Esophagus (tissue), 2 donors: ENCODE measurements around the gene ADCYAP1R1. TPM values are rescaled to one million over a fixed set of nuclear protein-coding genes. Genes with fewer than 3 reads are reported as not detected.
A peak's percentile ranks its signal among the peaks of the same experiment; 100 is the strongest.

Experiments used
- H3K27ac ChIP-seq, 2 donors: one replicate each; pipeline ENCODE4 v1.5.1; 2013; ENCODE audit warnings: low read depth in 2 of 2, mild to moderate bottlenecking in 2 of 2, inconsistent platforms in 1 of 2, low read length in 1 of 2, moderate library complexity in 1 of 2
- H3K27me3 ChIP-seq, 2 donors: one replicate each; pipeline ENCODE4 v1.6.1; 2013; ENCODE audit warnings: low read length in 2 of 2, control low read depth in 1 of 2, mild to moderate bottlenecking in 1 of 2; ENCODE audit not compliant: insufficient read depth in 2 of 2, control insufficient read depth in 1 of 2
- H3K36me3 ChIP-seq, 2 donors: one replicate each; pipeline ENCODE4 v1.6.1; 2013; ENCODE audit warnings: low read length in 1 of 2; ENCODE audit not compliant: control insufficient read depth in 2 of 2, insufficient read depth in 2 of 2
- H3K4me1 ChIP-seq, 2 donors: one replicate each; pipeline ENCODE4 v1.6.1; 2013; ENCODE audit warnings: low read length in 1 of 2; ENCODE audit not compliant: control insufficient read depth in 2 of 2, insufficient read depth in 2 of 2
- H3K4me3 ChIP-seq, 2 donors: one replicate each; pipeline ENCODE4 v1.5.1; 2013; ENCODE audit warnings: low read length in 2 of 2, mild to moderate bottlenecking in 2 of 2, low read depth in 1 of 2, moderate library complexity in 1 of 2
- H3K9me3 ChIP-seq, 2 donors: one replicate each; pipeline ENCODE4 v1.6.1; 2013; ENCODE audit warnings: mild to moderate bottlenecking in 2 of 2, low read depth in 1 of 2, low read length in 1 of 2, moderate library complexity in 1 of 2; ENCODE audit not compliant: control insufficient read depth in 2 of 2, insufficient read depth in 1 of 2
- WGBS, 2 donors: extraction: QIAGEN DNeasy Blood & Tissue Kit; methylation state at CpG; one replicate each; pipeline ENCODE4 v1.1.7; 2013; 5-methylcytosine and 5-hydroxymethylcytosine counted together
- polyA plus RNA-seq, 2 donors: library from polyadenylated mRNA; stranded (reverse); fragments of 200-250 nt; gene quantifications; one replicate each; pipeline ENCODE4 v1.2.3, GENCODE V29; 2013
- donor health status: healthy with polysubstance abuse.
- donor health status: Bipolar disorder and iron deficiency.

ADCYAP1R1 gene
- polyA plus RNA-seq, 2 donors = 0.11 to 0.12 TPM

DNA sequence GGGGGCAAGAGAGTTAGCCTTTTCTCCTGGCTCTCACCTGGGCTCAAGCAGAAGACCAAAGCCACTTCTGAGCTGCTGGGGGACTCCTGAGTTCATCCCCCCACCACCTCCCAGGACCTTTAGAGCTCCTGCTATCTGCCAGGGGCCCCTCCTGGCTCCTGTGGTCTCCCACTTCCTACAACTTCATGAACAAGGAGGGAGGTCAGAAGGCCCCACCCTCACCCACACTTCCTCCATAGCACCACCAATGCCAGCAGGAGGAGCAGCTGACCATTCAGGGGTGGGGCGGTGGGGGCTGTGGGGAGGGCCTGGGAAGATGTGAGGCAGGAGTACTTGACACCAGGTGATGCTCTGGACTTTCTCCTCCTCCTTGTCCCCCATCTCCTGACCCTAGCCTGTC is 32.6 kb upstream of the ADCYAP1R1 start:
- H3K4me3 ChIP-seq = no peak overlapping the region
- WGBS, 2 donors = 92 to 100% methylated on average over 1 of the region's 1 CpG
- peaks cover 0 to 3% of the 10 kb centered on the region in 2 donors for H3K4me1 ChIP-seq
- peaks cover 0 to 2% of the 10 kb centered on the region in 2 donors for H3K9me3 ChIP-seq
- H3K27me3 ChIP-seq = no peaks in the 10 kb centered on the region
- H3K36me3 ChIP-seq = no peaks in the 10 kb centered on the region
- no peak overlapping the region for H3K27ac ChIP-seq

DNA sequence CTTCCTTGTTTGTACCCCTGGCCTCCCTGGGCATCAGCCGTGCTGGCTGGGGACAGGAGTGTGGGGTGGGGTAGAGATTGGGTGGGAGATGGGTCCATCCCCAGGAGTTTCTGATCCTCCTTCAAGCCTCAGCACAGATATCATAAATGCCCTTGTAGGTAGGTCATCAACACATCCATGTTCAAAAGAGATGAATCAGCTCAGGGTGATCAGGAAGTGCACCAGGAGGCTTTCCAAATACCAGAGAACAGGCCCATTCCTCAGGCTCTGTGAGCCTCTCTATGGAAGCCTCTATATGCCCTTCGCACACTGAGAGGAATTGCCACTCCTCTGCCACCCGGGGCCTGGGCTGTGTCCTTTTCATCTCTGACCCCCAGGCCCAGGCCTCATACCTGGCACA is 31.9 kb upstream of the ADCYAP1R1 start:
- Histone ChIP-seq H3K4me3 (no peak overlapping the region), H3K9me3 (peaks cover 0 to 2% of the 10 kb centered on the region in 2 donors), H3K36me3 (no peaks in the 10 kb centered on the region), H3K4me1 (peaks cover 0 to 3% of the 10 kb centered on the region in 2 donors), H3K27me3 (no peaks in the 10 kb centered on the region), H3K27ac (no peak overlapping the region)
- WGBS, 2 donors = 79 to 87% methylated on average over 3 of the region's 3 CpGs

DNA sequence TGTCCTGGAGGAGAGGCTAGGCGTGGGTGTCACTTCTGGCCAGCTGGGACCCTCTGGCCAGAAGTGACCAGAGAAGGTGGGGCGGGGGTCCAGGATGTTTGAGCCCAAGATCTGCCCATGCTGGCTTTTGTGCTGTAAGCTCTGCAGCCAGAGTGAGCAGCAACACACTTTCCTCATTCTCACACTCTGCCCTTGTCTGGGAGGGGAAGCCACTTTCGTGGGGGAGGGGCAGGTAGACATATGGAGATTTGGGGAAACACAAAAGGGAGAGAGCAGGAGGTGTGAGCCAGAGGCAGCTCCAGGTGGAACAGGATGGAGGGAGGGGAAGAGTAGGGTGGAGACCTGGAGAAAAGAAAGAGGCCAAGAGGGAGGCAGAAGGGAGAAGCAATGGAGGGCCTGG is 31.5 kb upstream of the ADCYAP1R1 start:
- Histone ChIP-seq H3K9me3 (peaks cover 0 to 2% of the 10 kb centered on the region in 2 donors), H3K4me3 (no peak overlapping the region), H3K4me1 (peaks cover 0 to 3% of the 10 kb centered on the region in 2 donors), H3K27me3 (no peaks in the 10 kb centered on the region), H3K27ac (no peak overlapping the region), H3K36me3 (no peaks in the 10 kb centered on the region)
- WGBS, 2 donors = 67 to 79% methylated on average over 3 of the region's 3 CpGs

DNA sequence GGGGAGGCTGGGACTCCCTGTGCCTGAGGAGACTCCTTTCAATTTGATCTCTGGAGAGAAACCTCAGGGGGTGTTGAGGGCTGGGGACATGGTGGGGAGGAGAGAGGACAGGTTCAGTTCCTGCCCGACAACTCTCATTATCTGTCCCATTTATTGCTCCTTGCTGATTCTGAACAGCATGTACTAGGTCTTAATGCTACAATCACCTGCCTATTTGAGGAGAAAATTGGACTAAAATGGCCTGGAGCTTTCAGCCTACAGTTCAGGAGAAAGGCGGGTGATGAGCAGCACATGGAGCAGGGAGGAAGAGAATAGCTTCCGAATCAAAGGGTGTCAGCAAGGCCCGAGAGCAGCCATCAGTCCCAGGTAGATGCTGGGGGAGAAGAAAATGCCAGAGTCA is 30.0 kb upstream of the ADCYAP1R1 start:
- H3K27me3 ChIP-seq = no peaks in the 10 kb centered on the region
- H3K9me3 ChIP-seq = peaks cover 0 to 2% of the 10 kb centered on the region in 2 donors
- H3K36me3 ChIP-seq = no peaks in the 10 kb centered on the region
- no peaks in the 10 kb centered on the region for H3K4me1 ChIP-seq
- no peak overlapping the region for H3K27ac ChIP-seq
- H3K4me3 ChIP-seq = no peak overlapping the region
- WGBS, 2 donors = 87 to 92% methylated on average over 4 of the region's 4 CpGs

DNA sequence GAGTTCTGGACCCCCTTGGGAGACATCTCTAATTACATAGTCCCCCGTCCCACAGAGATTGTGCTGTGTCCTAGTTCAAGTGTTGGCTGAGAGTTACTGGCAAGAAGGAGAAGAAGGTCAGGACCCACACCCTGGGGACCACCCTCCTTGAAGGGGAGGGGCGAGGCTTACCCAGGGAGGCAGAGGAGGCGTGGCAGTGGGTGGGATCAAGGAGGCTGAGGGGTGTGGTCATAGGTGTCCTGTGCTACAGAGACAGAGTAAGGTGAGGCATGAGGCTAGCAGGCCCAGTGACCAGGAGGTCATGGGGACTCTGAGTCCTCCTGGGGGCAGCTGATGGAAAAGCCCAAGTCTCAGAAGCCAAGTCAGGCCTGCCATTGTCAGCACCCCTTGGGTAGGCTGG is 29.4 kb upstream of the ADCYAP1R1 start:
- Histone ChIP-seq H3K4me1 (peaks cover 0 to 3% of the 10 kb centered on the region in 2 donors), H3K27ac (no peak overlapping the region), H3K9me3 (peaks cover 0 to 2% of the 10 kb centered on the region in 2 donors), H3K36me3 (no peaks in the 10 kb centered on the region), H3K4me3 (no peak overlapping the region), H3K27me3 (no peaks in the 10 kb centered on the region)
- 73 to 76% methylated on average over 3 of the region's 3 CpGs for WGBS, 2 donors

DNA sequence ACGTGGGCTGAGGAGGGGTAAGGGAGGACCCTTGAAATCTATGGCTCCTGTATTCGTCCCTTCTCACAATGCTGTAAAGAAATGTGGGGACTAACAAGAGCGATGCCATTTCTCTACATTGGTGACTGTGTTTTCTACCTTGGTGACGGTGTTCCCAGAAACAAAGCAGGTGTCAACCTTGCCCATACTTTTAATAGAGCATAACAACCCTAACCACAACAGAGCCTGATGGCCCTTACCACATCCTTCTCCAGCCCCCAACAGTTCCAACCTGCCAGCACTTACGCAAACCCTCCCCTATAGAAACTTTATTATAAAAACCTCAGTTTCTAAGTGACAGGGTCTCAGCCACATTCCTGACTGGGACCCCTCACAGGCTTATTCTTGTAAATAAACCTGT is 28.2 kb upstream of the ADCYAP1R1 start:
- Histone ChIP-seq H3K9me3 (peaks cover 0 to 2% of the 10 kb centered on the region in 2 donors), H3K36me3 (no peaks in the 10 kb centered on the region)
- WGBS, 2 donors = 84 to 86% methylated on average over 5 of the region's 5 CpGs

DNA sequence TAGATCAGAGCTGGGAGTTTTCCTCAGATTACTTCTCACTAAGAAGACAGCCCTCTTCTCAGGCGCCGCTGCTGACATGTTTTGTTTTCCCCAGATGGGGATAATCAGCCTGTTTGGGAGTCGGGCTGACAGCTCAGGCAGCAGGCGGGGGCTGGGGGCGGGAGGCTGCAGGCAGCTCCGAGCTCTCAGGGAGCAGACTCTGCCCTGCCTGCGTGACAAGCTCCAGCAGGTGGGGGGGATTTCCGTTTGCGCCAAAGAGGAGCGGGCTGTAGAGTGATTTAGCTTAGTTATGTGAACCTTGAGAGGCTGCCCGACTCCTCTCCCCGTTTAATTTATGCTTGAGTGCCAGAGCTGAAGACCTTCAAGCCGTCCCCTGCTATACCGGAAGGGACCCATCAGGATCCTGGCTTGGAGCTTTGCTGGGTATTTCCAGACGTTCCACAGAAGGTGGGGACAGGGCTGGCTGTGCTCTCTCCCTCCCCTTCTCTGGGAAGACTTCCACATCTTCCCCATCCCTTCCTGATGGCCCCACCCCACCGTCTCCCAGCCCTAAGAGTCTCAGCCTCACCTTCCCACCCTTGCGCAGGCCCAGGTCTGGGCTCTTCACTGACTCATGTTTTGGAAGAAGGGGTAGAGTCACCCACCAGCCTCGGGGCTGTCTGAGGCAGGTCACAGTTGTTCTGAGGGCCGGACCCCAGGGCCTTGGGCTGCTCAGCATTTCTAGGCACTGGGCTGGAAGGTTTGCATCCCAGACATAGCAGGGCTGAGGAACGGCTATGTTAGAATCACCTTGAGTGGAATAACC is 24.7 kb upstream of the ADCYAP1R1 start:
- H3K27me3 ChIP-seq = no peaks in the 10 kb centered on the region
- H3K27ac ChIP-seq = peak overlapping the region in 1 of 2 donors; percentile 47
- 27 to 28% methylated on average over 20 of the region's 20 CpGs for WGBS, 2 donors
- no peak overlapping the region for H3K4me3 ChIP-seq
- peaks cover 0 to 3% of the 10 kb centered on the region in 2 donors for H3K4me1 ChIP-seq
- H3K9me3 ChIP-seq = peaks cover 0 to 2% of the 10 kb centered on the region in 2 donors
- H3K36me3 ChIP-seq = no peaks in the 10 kb centered on the region

More for the DNA sequence above, 28.2 kb upstream of the ADCYAP1R1 start:
- no peak overlapping the region for H3K27ac ChIP-seq
- H3K4me1 ChIP-seq = peaks cover 0 to 3% of the 10 kb centered on the region in 2 donors
- H3K27me3 ChIP-seq = no peaks in the 10 kb centered on the region
- H3K4me3 ChIP-seq = no peak overlapping the region

DNA sequence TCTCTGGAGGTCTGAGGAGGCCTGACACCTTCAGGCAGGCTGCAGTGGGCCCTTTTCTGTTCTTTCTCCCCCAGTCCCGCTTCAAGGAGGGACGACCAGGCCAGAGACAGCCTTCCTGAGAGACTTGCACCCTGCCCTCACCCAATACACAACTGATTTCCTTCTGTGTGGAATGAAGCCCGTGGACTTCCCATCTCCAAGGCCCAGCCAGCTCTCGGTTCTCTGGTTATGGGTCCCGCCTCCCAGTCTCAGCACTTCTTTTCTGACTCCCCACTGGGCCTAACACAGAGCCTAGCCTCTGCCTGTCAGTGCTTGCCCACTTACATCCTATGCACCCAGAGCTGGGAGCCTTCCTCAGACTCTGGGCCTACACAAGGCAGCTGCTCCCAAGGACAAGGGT is 24.1 kb upstream of the ADCYAP1R1 start:
- H3K9me3 ChIP-seq = peaks cover 0 to 2% of the 10 kb centered on the region in 2 donors
- 89 to 91% methylated on average over 5 of the region's 5 CpGs for WGBS, 2 donors
- no peak overlapping the region for H3K4me3 ChIP-seq
- H3K36me3 ChIP-seq = no peaks in the 10 kb centered on the region
- no peak overlapping the region for H3K27ac ChIP-seq
- H3K4me1 ChIP-seq = peaks cover 0 to 3% of the 10 kb centered on the region in 2 donors
- no peaks in the 10 kb centered on the region for H3K27me3 ChIP-seq

DNA sequence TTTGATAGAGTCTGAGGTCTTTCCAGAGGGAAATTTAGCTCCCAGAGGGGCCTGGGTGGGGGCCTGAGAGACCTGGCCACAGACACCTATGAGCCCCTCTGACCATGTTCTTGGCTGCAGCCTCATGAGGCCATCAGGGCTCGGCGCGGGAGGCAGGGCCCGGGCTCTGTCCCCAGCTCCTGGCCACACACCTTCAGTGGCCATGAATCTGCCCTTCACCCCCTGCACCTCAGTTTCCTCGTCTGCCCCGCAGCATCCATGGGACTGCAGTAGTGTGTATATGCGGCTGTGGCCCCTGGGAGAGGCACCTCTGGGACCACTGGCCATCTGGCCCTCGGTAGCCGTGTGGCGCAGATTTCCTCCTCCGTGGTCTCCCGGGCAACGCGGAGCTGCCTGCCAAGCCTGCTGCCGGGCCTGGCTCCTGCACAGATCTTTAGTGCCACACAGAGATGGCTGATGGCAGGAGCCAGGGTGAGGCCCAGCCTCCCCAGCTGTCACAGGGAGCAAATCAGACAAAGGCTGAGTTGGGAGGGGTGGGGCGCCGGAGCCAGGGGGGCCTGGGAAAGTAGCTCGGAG is 23.6 kb upstream of the ADCYAP1R1 start:
- Histone ChIP-seq H3K9me3 (peaks cover 0 to under 1% of the 10 kb centered on the region in 2 donors), H3K4me3 (no peak overlapping the region), H3K27ac (no peak overlapping the region), H3K36me3 (no peaks in the 10 kb centered on the region), H3K27me3 (no peaks in the 10 kb centered on the region), H3K4me1 (peaks cover 0 to 3% of the 10 kb centered on the region in 2 donors)
- WGBS, 2 donors = 95 to 96% methylated on average over 18 of the region's 18 CpGs
